ENCODE results near the gene LPP.
A peak's percentile ranks its signal among the peaks of the same experiment; 100 is the strongest.

The LPP gene

DNA sequence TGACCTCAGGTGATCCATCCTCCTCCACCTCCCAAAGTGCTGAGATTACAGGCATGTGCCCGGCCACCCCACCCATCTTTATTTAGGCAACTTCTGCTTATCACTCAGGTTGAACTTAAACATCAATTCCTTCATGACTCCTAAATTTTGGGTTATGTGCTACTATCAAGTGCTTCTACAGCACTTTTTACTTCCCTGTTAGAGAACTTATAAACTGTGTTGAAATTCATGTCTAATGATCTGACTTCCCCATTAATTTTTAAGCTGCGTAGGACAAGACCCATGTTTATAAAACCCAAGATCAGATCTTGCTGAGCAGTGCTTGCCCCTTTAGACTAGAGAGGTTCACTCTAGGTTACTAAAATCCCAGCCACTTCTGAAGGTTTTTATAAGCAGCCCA lies 751.6 kb downstream of the LPP start:
- DNase-seq: no peak
- intact Hi-C loops (cut with DNase I): no loop called here

DNA sequence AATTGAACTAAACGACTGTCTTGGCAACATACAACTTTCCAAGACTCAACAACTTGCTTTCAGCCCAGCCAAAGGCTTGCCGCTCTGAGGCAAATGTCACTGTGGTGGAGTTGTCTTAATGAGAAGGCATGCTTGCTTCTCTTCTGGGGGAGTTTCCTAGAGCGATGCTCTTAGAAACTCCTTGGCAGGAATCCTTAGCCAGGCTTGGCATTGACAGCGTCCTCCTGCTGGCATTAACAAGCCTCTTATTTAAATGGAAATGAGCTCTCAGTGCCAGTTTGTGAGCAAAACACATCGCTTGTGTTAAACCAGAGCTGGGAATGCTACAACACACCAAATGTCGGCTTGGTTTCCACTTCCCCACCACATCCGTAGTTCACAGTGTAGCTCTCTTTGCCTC lies 752.3 kb downstream of the LPP start:
- DNase-seq: peak in 9 of 10 donors; percentile 22 to 91 (median 56)
- intact Hi-C loops (cut with DNase I): no loop called here

- intact Hi-C loops (cut with DNase I): no loop called here
- no peak for DNase-seq
Measured at GRCh38 chr3:188908002-188908850, 754.3 kb downstream of the LPP start.

- DNase-seq: no peak
- intact Hi-C loops (cut with DNase I): no loop called here
Measured at GRCh38 chr3:188911026-188911850, 757.3 kb downstream of the LPP start.

GRCh38 chr3:188913084-188913483 lies 759.1 kb downstream of the LPP start:
- no peak for DNase-seq
- intact Hi-C loops (cut with DNase I): no loop called here

DNA sequence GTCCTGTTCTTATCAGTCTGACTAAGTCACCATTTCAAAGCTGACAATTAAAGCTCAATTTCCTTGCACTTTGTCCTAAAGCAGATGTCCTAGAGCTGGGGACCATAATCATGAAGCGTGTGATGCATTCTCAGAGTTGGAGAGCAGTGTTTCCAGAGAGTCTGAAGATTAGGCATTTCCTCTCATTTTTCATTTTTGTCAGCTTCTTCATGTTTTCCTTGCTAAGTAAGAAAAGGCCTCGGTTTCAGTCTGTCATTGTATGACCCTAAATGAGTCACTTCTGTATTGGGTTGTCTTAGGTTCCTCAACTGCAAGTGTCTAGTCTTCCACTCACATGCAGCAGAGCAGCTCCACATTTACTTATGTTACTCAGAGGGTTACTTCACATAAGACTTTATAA lies 760.6 kb downstream of the LPP start:
- no peak for DNase-seq
- intact Hi-C loops (cut with DNase I): no loop called here

DNA sequence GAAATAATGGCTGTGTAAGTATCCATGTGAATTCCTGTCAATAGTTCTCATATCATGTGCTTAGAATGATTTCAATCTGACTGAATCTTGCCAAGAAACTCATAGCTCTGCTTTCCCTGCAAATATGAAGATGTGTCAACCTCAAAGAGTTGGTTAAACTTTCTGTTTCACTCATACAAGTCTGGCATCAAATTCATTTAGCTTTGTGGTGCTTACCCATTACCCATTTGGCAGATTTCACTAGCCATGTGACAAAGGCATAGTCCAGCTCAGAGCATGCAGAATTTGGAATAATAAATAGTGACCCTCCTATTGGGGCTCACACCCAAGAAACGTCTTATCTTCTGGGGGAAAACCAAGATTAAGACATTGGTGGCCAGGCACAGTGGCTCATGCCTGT lies 761.2 kb downstream of the LPP start:
- intact Hi-C loops (cut with DNase I): no loop called here
- no peak for DNase-seq

- intact Hi-C loops (cut with DNase I): no loop called here
- no peak for DNase-seq
Measured at GRCh38 chr3:188916934-188917401, 763.0 kb downstream of the LPP start.

DNA sequence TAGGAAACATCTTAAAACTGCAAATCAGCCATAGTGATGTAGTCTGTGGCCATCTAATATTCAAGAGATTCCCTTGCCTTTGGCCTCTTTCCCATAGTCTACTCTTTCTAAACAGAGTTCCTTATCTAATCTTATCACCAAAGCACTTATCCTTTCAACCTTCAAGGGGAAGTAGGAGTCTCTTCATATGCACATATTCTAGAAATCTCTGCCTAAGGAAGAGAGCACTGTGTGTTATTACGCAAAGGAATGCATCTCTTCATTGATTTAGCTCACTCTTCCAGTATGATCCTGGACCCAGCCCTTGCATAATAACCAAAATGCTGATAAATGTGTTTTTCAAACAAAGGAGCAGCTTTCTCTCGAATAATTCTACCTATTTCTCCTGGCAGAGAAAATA lies 764.1 kb downstream of the LPP start:
- DNase-seq: no peak
- intact Hi-C loops (cut with DNase I): no loop called here

- intact Hi-C loops (cut with DNase I): no loop called here
- DNase-seq: no peak
Measured at GRCh38 chr3:188923671-188924070, 769.7 kb downstream of the LPP start.

GRCh38 chr3:188925376-188925775 lies 771.4 kb downstream of the LPP start:
- intact Hi-C loops (cut with DNase I): no loop called here
- peak in 8 of 10 donors; percentile 27 to 92 (median 54) for DNase-seq

GRCh38 chr3:188926111-188926510 lies 772.2 kb downstream of the LPP start:
- DNase-seq: no peak
- intact Hi-C loops (cut with DNase I): no loop called here

- DNase-seq: no peak
- intact Hi-C loops (cut with DNase I): no loop called here
Measured at GRCh38 chr3:188926741-188927511, 773.0 kb downstream of the LPP start.

GRCh38 chr3:188927971-188928370 lies 774.0 kb downstream of the LPP start:
- intact Hi-C loops (cut with DNase I): no loop called here
- no peak for DNase-seq

DNA sequence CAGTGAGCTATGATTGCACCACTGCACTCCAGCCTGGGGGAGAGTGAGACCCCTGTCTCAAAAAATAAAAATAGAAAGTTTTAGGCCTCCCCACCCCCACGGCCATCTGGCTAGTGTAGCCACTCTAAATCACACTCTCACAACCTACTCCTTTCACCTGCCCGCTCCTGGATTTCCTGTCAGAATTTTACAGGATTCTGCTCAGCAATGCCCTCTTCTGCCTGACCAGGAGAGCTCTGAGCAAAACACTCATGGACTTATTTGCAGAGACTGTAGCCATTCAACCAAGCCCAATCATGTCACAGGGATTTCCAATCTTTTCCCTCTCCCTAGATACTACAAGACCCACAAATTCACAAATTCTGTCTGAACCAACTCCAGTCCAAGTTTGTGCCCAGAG lies 775.2 kb downstream of the LPP start:
- DNase-seq: no peak
- intact Hi-C loops (cut with DNase I): no loop called here

DNA sequence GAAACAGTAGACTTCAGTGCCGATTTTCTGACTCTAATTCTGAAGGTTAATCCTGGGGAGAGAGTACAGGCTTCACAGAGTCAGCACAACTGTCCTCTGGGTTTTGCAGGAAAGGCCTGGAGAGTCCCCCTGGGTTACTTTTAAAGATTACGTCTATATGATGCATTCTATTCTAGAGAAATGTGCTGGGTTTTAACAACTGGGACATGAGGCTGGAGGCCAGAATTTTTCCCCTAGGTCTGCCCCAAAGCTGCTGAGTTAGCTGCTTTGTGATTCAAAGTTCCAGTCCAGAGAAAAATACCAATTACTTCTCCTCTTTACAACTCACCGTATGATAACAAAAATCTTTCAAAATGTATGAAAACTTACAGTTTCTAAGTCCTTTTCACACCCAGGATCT lies 777.1 kb downstream of the LPP start:
- intact Hi-C loops (cut with DNase I): no loop called here
- no peak for DNase-seq

DNA sequence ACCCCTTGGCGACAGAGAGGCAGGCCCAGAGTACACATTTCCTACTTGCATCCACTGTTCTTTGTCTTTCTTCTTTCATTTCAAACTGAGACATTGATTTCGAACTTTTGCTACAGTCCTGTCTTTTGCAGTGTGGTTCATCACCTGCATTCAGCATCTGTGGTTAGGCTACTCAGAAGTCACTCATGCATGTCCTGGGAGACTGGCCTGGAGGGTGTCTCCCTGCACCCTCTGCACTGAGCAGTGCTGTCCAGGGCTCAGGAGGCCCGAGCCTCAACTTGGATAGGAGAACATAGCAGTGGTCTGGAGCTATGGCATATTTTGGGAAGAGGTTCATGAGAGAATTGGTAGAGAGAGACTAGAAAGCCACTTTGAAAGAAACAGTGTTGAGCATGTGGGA lies 777.6 kb downstream of the LPP start:
- intact Hi-C loops (cut with DNase I): no loop called here
- no peak for DNase-seq

- intact Hi-C loops (cut with DNase I): no loop called here
- DNase-seq: no peak
Measured at GRCh38 chr3:188934989-188935388, 781.0 kb downstream of the LPP start.

DNA sequence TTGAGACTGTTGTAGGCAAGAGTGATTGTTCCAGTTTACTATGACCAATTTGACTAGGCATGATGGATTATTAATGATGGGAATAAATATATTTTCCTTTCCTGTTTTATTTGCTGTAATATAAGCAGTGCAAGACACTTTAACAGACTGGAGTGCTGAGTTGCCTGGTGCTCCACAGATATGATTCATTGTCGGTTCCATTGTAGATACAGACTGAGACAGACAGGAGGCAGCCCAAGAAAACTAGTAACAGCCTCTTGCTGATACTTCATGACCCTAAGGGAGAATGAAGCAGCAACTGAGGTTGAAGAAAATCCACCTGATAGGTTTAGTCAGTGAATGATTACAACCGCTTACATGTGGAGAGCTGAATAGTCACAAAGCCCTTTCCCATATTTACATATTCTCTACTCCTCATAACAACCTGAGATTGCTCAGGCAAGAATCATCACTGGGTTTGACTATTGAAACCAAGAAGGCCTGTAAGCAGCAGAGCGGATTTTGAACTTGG lies 782.7 kb downstream of the LPP start:
- intact Hi-C loops (cut with DNase I): no loop called here
- no peak for DNase-seq

GRCh38 chr3:188937389-188937788 lies 783.4 kb downstream of the LPP start:
- intact Hi-C loops (cut with DNase I): no loop called here
- DNase-seq: no peak

DNA sequence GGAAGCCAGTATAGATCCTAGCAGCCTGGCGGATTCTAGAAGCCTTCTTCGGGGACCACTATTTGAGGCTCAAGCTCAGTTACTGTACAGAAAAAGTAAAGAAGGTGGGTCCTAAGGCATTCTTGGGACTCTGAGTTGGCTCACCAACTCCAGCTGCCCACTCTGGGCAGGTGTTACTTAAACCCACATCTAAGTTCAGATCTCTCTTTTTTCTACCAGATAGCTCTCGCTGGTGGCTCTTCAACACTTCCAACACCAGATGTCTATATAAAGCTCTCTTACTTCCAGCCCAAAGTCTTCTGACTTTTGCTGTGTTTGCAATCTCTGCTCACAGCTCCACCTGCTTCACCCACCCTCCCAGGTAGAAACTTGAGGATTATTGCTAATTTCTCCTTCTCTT lies 785.0 kb downstream of the LPP start:
- intact Hi-C loops (cut with DNase I): no loop called here
- no peak for DNase-seq

Measured in posterior cingulate gyrus (tissue), 11 donors.